ENCODE results near the gene PRDM16.

Gene PRDM16

DNA sequence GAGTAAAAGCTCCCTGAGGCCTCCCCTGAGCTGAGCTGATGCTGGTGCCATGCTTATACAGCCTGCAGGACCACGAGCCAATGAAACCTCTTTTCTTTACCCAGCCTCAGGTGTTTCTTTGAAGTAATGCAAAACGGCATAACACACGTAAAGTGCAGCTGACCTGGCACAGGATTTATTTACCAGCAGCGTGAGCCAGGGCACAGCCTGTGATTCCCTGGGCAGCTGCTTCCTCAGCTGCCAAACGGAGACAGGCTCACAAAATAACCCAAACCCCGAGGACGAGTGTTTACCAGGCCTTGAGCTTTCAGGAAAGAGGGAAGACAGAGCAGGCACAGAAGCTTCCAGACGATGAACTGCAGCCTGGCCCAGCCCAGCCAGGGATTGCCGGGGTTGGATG is 264.9 kb downstream of the PRDM16 start:
- no peak for DNase-seq

DNA sequence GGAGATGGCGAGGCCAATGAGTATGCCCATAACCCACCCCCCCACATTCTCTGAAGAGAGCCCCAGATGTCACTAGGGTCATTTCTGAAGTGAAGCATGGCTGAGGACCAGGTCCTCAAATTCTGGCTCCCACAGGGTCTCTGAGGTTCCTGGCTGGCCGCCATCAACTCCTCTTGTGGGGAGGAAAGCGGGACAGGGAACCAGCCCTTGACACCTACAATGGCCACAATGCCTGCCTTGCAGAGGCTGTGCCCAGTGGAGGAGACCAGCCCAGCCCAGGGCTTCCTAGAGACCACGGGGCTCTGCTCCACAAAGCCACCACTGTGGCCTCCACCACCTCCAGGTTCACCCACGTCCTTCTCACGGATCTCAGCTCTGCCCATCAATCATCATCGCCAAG is 265.4 kb downstream of the PRDM16 start:
- DNase-seq: no peak

DNA sequence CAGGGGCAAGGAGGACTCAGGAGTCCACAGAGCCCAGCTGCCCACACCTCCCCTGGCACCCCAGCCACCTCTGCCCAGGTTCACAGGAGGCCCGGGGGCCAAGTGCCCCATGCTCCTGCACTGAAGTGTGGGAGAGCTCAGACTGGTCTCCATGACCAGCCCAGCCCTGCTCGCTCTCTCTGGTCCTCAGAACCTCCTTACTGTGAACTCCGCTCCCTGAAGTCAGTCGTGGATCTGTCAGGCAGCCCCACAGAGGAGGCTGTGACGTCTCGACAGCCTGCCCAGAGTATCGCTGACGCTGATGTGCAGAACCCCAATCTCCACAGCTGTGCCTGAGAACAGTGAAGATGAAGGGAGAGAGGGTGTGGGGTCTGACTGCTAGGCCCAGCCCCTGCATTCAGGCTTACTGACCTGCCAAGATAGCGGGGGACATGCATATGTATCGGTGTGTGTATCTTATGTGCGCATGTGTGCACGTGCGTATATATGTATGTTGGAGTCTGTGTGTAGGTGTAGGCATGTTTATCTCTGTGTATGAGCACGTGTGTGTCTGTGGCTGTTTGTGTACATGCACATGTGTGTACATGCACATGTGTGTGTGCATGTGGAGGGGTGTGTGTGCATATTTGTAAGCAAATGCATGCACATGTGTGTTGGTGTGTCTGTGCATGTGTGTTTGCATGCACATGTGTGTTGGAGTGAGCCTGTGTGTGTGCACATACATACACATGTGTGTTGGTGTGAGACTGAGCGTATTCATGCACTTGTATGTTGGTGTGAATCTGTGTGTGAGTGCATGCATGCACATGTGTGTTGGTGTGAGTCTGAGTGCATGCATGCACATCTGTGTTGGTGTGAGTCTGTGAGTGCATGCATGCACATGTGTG is 267.0 kb downstream of the PRDM16 start:
- DNase-seq: no peak

DNA sequence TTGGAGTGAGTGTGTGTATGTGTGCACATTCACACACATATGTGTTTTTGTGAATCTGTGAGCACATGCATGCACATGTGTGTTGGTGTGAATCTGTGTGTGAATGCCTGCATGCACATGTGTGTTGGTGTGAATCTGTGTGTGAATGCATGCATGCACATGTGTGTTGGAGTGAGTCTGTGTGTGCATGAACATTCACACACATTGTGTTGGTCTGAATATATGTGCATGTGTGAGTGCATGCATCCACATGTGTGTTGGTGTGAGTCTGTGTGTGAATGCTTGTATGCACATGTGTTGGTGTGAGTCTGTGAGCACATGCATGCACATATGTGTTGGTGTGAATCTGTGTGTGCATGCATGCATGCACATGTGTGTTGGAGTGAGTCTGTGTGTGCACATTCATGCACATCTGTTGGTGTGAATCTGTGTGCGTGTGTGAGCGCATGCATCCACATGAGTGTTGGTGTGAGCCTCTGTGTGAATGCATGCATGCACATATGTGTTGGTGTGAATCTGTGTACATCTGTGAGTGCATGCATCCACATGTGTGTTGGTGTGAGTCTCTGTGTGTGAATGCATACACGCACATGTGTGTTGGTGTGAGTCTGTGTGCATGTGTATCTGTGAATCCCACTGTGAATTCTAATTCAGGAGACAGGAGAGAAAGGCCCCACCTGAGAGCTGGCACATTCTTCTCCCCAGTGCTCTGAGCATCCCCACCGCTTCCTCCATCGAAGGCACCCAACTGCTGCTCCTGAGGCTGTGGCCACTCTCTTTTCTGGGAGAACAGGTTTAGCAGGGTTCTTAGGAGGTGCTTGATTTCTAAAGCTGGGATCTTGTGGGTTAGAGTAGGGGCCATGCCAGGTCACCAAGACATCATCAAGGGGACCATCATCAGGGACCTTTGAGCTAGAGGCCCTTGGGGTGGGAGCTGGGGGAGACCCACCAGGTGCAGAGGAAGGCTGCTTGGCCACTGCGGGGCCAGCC is 267.9 kb downstream of the PRDM16 start:
- no peak for DNase-seq

DNA sequence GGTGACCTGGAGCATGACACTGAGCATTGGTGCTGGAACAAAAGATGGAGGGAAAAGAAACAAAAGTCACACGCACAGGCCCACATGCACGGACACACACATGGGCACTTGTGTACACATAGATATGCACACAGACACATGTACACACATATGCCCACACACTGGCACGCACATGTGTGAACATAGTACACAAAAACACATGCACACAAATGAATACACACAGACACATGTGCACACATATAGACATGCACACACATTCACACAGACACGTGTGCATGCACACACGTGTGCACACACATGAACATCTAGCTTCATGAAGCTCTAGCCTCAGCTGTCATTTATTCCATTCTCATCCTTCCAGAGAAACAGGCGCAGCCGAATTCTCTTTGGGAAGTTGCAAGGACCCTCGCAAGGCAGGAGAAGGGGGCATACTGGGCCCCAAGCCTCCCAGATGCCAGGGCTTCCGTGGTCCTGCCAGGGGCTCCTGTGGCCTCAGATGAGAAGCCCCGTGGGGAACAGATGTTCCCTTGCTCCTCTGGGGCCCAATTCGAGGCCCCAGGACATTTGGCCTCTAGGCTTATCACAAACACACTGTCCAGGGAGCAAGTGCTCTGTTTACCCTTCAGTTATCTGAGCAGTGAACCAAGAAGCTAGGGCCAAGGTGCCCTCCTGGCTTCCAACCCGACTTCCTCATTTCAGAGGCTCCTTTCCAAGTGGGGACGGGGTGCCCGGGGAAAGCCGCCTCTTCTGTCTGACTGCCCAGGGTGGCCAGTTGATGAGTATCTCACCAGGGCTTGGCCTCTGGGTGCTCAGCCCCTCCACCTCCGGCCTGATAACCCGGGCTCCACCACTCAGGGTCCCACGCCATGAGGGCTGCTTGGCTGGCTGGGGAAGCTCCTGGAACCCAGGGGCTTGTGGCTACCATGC is 269.1 kb downstream of the PRDM16 start:
- DNase-seq: no peak

DNA sequence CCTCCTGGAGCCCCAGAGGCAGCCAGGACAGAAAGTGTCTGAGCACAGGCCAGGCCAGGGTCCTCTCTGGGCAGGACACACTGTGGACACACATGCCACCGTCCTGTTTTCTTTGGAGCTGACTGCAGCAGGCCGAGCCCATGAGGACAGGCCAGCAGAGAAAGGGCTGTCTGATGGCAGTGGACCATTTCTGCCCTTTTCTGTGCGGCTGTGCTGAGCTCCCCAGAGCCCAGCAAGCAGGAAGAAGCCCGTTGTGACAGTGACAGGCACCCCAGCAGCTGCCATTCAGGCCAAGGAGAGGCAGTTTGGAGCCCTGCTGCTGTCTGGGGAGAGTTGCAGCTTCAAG is 269.7 kb downstream of the PRDM16 start:
- DNase-seq: no peak

DNA sequence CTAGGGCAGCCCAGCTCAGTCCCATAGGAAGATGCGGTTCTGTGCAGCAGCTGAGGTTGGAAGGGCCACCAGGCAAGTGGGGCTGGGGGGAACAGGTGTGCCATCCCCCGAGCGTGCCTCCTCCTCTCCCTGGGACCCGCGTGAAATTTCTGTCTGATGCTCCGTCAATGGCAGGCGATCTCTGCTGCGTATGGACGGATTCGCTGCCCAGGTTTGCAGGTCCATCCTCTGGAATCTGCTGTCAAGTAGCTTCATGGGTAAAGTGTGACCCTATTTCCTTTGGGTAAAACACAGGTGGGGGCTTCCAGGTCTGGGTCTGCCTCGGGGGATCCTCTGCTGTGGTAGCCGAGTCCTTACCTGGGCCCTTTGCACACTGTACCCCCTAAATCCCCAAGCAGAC is 270.9 kb downstream of the PRDM16 start:
- no peak for DNase-seq

DNA sequence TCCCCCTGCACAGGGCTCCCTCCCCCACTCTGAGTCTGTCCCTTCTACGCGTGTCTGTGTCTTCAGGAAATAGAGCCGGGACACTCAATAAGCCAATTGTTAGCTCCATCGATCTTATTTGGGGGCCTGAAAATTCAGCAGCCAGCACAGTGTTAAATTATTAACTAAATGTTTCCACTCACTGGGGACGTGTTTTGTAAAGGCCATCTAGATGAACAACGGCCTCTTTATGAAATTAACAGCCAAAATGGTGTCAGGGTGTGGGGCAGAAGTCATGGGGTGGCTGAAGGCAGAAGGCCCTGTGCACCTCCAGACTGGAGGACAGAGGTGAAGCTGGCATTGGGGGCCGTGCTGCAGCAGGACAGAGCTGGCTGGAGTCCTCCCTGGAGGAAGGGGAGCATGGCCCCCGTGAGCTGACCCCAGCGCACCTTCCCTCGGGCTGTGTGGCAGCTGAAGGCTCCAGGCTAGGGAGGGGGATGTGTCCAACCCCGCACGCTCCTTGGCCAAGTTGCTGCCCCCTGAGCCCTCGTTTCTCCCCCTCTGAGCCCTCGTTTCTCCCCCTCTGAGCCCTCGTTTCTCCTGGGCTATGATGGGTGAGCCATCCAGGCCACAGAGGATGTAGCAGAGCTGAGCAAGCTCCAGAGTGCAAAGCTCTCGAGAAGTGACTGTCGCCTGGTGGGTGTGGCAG is 271.7 kb downstream of the PRDM16 start:
- no peak for DNase-seq

DNA sequence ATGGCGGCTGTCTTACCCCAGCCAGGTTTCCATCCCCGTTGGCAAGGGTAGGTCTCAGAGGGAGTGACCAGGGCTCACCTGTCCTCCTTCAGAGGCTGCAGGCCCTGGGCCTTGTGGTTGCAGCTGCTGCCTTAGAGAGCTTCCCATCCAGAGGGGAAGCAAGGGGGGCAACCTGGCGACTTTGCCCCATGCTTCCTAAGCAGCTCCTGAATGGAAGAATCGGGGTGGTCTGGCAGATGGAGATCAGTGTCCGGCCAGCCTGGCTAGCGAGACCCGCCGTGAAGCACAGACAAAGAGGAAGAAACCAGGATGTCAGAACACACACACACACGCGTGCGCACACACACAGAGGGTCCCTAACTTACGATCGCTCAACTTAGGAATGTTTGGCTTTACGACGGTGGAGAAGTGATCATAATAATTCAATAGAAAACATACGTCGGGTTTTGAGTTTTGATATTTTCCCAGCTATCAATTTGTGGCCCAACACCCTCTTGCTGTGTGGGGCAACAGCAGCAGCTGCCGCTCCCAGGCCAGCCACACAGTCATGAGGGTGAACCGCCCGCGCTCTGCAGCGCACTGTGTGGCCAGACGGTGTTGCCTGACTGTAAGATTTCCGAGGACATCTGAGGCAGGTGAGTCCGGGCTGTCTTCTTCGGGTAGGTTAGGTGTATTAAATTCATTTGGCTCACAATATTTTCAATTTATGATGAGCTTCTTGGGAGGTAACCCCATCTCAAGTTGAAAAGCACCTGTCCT is 272.4 kb downstream of the PRDM16 start:
- DNase-seq: no peak

DNA sequence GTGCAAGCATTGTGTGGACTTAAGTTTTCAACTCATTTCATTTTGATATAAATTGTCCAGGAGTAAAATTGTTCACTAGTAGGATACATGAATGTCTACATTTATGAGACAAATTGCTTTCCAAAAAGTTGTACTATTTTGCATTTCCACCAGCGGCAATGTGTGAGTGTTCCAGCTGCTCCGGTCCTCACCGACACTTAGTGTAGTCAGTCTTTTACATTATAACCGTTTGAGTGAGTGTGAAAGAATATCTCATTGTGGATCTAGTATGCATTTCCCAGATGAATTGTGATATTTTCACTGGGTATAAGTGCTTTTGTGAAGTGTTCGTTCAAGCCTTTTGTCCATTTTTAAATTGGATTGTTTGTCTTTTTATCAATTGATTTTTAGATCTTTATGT is 274.0 kb downstream of the PRDM16 start:
- no peak for DNase-seq

DNA sequence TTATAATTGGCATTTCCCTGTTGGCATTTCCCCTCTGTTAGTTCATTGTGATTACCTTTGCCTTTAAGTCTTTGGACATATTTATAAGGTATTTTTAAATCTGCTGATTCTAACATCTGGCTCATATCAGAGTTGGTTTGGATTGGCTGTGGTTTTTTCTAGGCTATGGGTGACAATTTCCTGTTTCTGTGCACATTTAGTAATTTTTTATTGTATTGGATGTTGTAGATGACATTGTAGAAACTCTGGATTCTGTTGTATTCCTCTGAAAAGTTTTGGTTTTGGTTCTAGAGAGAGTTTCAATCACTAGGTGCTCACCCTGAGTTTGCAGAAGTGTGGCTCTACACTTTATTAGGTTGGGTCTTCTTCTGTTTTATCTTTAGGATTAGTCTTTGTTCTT is 275.4 kb downstream of the PRDM16 start:
- no peak for DNase-seq

DNA sequence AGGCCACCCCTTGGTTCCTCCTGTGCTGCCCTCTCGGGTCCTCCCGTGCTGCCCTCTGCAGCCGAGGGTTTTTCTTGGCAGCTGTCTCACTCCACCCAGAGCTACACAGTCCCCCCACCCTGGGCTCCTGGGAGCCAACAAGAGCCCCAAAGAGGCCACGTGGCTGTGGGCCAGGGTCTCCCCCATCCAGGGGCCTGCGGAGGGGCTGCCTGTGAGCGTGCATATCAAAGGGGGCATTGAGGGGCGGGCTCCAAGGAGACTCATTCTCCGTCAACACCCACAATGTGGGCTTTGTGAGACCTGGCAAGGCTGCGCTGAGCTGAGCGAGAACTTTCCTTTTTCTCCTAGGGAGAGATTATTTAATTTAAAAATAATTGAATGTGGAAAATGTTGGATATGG is 276.8 kb downstream of the PRDM16 start:
- no peak for DNase-seq

DNA sequence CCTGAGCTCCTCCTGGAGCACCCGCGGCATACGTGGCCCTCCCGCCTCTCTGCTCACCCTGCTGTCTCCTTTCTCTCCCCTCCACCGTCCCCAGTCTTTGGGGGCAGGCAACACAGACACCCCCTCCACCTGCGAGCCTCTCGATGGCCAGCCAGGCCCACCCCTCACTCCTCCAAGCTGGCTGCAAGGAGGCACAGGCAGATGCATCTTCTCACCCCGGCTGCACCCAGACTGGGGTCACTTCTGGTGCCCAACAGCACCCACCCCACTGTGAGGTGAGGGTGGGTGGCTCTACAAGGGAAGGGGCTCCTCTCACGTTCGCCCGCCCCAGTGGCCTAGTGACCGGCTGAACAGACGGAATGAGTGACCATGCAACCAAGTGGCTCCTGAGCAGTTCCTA is 277.5 kb downstream of the PRDM16 start:
- no peak for DNase-seq

DNA sequence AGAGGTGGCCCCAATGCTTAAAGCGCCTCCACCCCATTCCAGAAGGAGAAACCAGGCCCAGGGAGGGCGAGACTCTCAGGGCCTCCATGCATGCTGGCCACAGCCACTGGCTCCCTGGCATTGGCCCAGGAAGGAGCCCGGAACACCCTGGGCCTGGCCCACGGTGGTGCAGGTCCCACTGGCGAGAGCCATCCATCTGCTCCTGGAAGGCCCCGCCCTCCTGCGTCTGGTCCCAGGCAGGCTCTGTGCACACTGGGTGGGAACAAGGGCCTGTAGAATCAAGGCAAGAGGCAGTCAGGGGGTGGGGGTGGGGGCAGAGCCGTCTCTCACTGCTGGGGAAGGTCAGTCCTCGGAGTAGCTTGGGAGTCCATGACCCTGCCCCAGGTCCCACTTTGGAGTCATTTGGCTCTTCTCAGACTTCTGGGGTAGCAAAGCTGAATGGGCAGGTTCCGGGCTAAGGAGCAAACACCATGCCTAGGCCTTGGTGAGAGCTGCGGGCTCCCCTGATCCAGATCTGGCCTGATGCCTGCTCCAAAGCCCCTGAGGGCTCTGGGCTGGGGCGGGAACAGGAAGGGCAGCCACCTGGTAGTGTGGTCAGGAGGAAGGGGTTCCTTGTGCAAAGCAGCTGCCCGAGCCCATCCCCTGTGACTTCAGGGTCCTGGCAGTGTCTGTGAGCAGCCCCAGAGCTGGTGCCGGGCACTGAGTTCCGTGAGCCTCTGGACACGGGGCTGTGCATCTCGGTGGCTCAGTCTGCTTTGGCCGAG is 278.4 kb downstream of the PRDM16 start:
- DNase-seq: no peak

DNA sequence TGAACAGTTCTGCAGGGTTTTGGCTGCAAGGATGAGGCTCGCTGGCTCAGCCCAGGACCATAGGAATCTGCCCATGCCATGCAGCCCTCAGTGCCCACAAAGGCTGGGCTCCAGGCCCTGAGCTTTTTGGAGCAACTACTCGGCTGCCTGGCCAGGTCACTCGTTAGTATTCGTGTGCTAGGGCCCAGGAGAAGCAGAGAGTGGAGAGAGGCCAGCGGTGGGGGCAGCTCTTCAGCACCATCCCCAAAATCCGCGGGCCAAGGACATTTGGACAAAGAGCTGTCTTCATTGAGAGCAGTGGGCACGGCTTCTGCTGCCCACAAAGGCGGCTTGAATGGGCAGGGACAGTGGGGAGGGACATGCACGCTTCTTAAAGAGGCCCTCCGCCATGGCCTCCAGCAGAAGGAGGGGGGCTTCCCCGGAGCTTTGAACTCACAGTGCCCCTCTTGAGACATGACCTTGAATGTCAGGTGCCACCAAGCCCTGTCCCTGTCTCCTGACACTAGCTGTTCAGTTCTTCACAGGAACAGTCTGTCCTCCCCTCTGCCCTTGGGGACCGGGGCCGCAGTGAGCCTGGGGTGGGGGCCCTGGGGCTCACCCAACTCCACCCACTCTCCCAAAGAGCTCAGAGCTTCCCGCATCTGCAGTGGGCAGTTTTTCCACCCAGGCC is 279.3 kb downstream of the PRDM16 start:
- no peak for DNase-seq

DNA sequence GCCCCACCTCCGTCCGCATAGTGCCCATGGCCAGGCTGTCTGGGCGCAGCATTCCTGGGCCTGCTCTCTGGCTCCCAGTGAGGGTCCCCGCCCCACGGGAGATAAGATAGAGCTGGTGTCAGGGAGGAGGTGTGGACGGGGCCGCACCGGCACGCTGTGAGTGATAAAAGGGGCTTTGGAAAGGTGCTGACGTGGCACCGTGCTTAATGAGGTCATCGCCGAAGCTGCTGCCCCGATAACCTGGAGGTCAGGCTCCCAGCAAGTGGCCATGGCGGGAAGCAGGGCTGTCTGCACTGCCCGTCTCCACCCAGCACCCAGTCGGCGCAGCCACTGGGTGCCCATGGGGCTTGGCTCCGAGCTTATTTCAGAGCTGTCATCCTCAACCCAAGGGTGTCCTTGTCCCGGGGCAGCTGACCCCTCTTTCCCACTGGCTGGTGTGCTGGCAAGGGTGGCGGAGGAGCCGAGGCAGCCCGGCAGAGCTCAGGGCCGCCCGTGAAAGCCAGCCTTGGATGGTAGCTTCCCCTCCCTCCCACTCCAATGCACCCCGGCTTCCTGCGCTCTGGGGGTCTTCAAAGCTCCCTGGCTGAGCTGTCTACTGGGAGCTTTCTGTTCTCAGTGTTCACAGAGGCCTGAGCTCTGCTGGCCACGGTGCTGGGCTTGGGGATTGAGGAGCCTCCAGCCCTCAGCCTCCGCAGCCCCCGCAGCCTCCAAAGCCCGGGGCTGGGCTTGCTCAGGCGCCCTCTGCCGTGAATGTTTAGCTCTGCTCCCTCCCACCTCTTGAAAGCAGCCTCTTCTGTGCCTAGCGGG is 280.4 kb downstream of the PRDM16 start:
- no peak for DNase-seq

DNA sequence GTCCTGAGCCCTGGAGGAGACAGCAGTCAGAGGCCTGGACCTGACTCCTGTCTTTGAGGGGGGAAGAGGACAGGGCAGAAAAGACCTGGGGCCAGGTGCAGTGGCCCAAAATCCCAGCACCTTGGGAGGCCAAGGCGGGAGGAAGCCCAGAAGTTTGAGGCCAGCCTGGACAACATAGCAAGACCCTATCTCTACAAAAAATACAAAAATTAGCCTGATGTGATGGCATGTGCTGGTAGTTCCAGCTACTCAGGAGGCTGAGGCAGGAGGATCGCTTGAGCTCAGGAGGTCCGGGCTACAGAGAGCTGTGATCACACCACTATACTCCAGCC is 280.9 kb downstream of the PRDM16 start:
- no peak for DNase-seq

DNA sequence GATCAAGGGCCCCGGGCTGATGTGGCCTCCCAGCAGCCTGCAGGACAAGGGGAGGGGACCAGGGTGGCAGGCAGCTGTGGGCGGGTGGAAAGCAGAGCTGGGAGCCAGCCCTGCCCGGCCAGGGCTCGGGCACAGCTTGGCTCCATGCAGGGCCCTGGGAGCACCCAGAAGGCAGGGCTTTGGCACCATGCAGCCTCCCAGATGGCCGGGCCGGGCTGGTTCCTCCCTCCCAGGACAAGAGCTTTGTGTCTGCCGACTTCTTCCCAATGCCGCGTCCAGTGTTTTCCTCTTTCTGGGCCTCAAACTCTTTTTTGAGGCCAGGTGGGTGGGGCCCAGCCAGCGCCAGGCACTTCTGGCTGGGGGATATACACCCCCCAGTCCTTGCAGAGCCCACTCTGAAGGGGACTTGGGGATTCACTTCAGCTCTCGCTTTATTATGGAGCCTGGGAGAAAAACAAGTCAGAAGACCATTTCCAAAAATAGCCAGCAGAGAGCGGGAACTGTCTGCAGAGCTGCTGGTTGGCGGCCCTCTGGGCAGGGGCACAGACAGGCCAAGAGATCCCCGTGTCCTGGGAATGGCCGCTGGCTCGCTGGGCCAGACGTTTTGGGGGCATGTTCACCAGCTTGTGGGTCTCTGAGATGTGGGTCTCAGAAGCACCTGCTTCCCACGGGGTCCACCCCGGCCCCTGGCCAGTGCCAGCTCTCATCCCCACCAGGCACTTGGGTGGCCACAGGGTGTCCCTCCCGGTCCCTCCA is 281.7 kb downstream of the PRDM16 start:
- no peak for DNase-seq

Measured in OCI-M1 (cell line).